ENCODE results near the gene NPM1. TPM values are rescaled to one million over a fixed set of nuclear protein-coding genes. Genes with fewer than 3 reads are reported as not detected.

The NPM1 gene
- total and polyA plus RNA-seq, 2 of the 13 experiments (the other 11 are each of a cell fraction or from before 2014, with no cell fraction given), result 2,047 to 3,353 TPM

DNA sequence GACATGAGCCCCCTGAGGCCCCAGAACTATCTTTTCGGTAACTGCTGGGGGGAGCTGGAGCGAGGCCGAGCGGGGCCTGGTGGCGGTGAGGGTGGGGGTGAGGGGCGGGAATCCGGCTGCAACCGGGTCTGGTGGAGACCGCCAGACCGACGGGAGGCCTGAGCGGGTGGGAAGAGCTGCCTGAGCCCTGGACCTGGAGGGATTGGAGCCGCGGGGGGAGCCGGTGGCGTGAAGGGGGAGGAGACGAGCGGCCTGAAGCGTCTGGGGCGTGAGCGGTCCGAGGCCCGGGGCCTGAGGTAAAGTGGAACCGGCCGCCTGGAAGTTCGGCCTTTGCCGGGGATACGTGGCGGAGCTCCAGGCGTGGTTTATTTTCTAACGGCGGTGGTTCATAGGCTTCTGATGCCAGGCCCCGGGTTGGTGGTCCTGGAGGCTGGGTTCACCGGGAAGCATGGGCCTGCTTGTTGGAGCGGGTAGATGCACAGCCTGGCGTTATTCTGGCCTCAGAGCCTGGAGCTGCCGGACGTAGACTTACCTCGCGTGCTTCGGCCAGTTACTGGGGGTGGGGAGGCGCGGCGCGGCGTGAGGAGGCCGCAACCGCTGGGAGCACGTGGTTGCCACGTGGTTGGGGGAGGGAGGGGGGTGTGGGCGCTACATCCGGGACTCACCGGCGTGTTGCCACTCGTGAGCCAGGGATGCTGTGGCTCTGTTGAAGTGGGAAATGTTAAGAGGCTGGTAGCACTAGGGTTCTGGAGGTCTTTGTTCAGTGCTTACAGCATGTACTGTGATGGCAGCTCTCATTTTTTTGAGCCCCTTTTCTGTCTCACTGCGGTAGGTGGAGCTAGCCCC lies 544 bp downstream of the NPM1 start (continued):
- TF ChIP-seq ZNF564 (CRISPR knock-in tag; IDR thresholded peaks at IDR 0.05), result peak; percentile 79; the same call in 1 of the 2 replicates
- TF ChIP-seq, protein P1, sequence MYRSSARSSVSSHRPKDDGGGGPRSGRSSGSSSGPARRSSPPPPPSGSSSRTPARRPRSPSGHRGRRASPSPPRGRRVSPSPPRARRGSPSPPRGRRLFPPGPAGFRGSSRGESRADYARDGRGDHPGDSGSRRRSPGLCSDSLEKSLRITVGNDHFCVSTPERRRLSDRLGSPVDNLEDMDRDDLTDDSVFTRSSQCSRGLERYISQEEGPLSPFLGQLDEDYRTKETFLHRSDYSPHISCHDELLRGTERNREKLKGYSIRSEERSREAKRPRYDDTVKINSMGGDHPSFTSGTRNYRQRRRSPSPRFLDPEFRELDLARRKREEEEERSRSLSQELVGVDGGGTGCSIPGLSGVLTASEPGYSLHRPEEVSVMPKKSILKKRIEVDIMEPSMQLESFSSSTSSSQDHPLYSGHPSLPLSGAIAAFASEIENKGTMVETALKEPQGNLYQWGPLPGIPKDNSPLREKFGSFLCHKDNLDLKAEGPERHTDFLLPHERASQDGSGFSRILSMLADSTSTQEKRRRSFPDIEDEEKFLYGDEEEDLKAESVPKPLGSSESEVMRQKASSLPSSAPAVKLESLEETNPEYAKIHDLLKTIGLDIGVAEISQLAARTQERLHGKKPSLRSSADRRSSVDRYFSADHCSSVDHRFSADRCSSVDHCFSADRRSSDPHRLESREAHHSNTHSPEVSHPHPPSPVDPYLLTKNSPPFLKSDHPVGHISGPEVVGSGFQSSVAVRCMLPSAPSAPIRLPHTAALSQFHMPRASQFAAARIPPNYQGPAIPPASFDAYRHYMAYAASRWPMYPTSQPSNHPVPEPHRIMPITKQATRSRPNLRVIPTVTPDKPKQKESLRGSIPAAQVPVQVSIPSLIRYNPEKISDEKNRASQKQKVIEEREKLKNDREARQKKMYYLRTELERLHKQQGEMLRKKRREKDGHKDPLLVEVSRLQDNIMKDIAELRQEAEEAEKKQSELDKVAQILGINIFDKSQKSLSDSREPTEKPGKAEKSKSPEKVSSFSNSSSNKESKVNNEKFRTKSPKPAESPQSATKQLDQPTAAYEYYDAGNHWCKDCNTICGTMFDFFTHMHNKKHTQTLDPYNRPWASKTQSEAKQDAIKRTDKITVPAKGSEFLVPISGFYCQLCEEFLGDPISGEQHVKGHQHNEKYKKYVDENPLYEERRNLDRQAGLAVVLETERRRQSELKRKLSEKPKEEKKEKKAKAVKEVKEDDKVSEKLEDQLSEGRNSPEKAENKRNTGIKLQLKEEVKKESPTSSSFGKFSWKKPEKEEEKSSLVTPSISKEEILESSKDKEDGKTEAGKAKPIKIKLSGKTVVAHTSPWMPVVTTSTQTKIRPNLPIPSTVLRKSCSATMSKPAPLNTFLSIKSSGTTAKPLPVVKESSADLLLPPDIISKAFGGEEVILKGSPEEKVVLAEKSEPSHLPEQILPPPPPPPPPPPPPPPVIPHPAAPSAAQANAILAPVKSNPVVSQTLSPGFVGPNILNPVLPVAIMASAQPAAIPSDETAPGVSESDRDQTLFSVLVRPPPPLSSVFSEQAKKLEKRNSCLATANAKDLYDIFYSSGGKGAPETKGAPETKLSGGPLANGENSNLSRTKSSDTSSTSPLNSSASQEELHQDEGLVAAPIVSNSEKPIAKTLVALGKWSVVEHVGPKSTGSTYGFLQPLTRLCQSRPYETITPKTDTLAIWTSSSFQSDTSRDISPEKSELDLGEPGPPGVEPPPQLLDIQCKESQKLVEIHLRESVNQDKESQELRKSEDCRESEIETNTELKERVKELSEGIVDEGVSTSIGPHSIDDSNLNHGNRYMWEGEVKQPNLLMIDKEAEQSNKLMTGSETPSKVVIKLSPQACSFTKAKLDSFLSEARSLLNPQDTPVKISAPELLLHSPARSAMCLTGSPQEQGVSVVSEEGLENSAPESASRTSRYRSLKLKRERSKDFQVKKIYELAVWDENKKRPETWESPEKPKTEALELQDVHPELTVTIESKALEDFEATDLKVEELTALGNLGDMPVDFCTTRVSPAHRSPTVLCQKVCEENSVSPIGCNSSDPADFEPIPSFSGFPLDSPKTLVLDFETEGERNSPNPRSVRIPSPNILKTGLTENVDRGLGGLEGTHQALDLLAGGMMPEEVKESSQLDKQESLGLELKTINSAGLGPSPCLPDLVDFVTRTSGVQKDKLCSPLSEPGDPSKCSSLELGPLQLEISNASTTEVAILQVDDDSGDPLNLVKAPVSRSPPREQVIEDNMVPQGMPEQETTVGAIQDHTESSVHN (CRISPR knock-in tag; IDR thresholded peaks at IDR 0.05), result no peak
- peak; percentile 64; the same call in 1 of the 2 replicates for TF ChIP-seq ZNF792 (CRISPR knock-in tag; IDR thresholded peaks at IDR 0.05)
- TF ChIP-seq PRMT3 (CRISPR knock-in tag; IDR thresholded peaks at IDR 0.05; ENCODE audit: borderline replicate concordance, low read depth), result 0 out of 2 replicates have a peak, but pooled peaks have one; percentile 85
- 0 out of 2 replicates have a peak, but pooled peaks have one; percentile 42 for TF ChIP-seq ZKSCAN5 (CRISPR knock-in tag; IDR thresholded peaks at IDR 0.05)
- no peak for TF ChIP-seq SKI (IDR thresholded peaks at IDR 0.05; ENCODE audit: partially characterized antibody)
- no peak for TF ChIP-seq MBNL3 (CRISPR knock-in tag; conservative IDR thresholded peaks at IDR 0.05)
- TF ChIP-seq KDM3A (CRISPR knock-in tag; IDR thresholded peaks at IDR 0.05; ENCODE audit: low read depth), result 0 out of 2 replicates have a peak, but pooled peaks have one; percentile 56
- peak; percentile 50; the same call in 1 of the 2 replicates for TF ChIP-seq SOX5 (CRISPR knock-in tag; IDR thresholded peaks at IDR 0.05; ENCODE audit: borderline replicate concordance)
- TF ChIP-seq ZNF891 (CRISPR knock-in tag; IDR thresholded peaks at IDR 0.05), result peak; percentile 64; the same call in 1 of the 2 replicates
- TF ChIP-seq, protein P2, sequence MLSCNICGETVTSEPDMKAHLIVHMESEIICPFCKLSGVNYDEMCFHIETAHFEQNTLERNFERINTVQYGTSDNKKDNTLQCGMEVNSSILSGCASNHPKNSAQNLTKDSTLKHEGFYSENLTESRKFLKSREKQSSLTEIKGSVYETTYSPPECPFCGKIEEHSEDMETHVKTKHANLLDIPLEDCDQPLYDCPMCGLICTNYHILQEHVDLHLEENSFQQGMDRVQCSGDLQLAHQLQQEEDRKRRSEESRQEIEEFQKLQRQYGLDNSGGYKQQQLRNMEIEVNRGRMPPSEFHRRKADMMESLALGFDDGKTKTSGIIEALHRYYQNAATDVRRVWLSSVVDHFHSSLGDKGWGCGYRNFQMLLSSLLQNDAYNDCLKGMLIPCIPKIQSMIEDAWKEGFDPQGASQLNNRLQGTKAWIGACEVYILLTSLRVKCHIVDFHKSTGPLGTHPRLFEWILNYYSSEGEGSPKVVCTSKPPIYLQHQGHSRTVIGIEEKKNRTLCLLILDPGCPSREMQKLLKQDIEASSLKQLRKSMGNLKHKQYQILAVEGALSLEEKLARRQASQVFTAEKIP (CRISPR knock-in tag; IDR thresholded peaks at IDR 0.05; ENCODE audit: borderline replicate concordance), result no peak
- 0 out of 2 replicates have a peak, but pooled peaks have one; percentile 63 for TF ChIP-seq SMAD9 (CRISPR knock-in tag; IDR thresholded peaks at IDR 0.05)
- 0 out of 2 replicates have a peak, but pooled peaks have one; percentile 50 for TF ChIP-seq ERF (CRISPR knock-in tag; IDR thresholded peaks at IDR 0.05)
- peak; percentile 98 for TF ChIP-seq TGIF2 (CRISPR knock-in tag; IDR thresholded peaks at IDR 0.05)
- peak; percentile 92 for TF ChIP-seq ZNF724P (CRISPR knock-in tag; IDR thresholded peaks at IDR 0.05; ENCODE audit: borderline replicate concordance)
- TF ChIP-seq NR1H2 (CRISPR knock-in tag; IDR thresholded peaks at IDR 0.05; ENCODE audit: borderline replicate concordance, low read depth), result peak; percentile 87; the same call in 1 of the 2 replicates
- TF ChIP-seq ZNF607 (CRISPR knock-in tag; IDR thresholded peaks at IDR 0.05; ENCODE audit: borderline replicate concordance), result peak; percentile 92
- TF ChIP-seq ZNF543 (CRISPR knock-in tag; IDR thresholded peaks at IDR 0.05), result peak; percentile 74; the same call in 1 of the 2 replicates
- TF ChIP-seq CHCHD3 (CRISPR knock-in tag; IDR thresholded peaks at IDR 0.05), result peak; percentile 72; the same call in 1 of the 2 replicates
- peak; percentile 99 for TF ChIP-seq MYC (CRISPR knock-in tag; IDR thresholded peaks at IDR 0.05; ENCODE audit: borderline replicate concordance)

Measured in HepG2 (cell line).